MM.1S (cell line): ENCODE data around the gene NEURL3.
"Not testable (repeated sequence)": the region's sequence is repeated elsewhere in the genome, so short reads cannot be mapped to it uniquely, and the experiment has no call there.

Experiments
- DNase-seq: peaks from one replicate; pipeline ENCODE4 v3.0.0-alpha.2; 2015
- H2AFZ ChIP-seq: fragments of 300-600 bp; sonication (generic); 2 replicates; pipeline ENCODE4 v1.6.0; 2016; ENCODE audit warnings: antibody characterized with exemption, low read length
- H3F3A ChIP-seq: fragments of 300-600 bp; sonication (generic); 2 replicates; pipeline ENCODE4 v1.6.1; 2016; ENCODE audit warnings: mild to moderate bottlenecking, antibody characterized with exemption, low read length, moderate library complexity, mixed read lengths; ENCODE audit not compliant: insufficient read depth
- H3K27ac ChIP-seq: fragments of 300-600 bp; sonication (generic); 2 replicates; pipeline ENCODE4 v1.5.1; 2016; ENCODE audit warnings: mild to moderate bottlenecking, low read length
- H3K27me3 ChIP-seq: fragments of 300-600 bp; sonication (generic); replicated peaks from 2 replicates; pipeline ENCODE4 v1.6.0; 2016; ENCODE audit warnings: low read length; ENCODE audit not compliant: insufficient read depth
- H3K36me3 ChIP-seq: fragments of 300-600 bp; sonication (generic); replicated peaks from 2 replicates; pipeline ENCODE4 v1.6.1; 2016; ENCODE audit warnings: mild to moderate bottlenecking, low read length, mixed read lengths; ENCODE audit not compliant: insufficient read depth
- H3K4me1 ChIP-seq: fragments of 300-600 bp; sonication (generic); 2 replicates; pipeline ENCODE4 v1.6.1; 2016; ENCODE audit warnings: low read length, mixed read lengths
- H3K4me2 ChIP-seq: fragments of 300-600 bp; sonication (generic); 2 replicates; pipeline ENCODE4 v1.6.0; 2016; ENCODE audit warnings: low read depth, low read length
- H3K4me3 ChIP-seq: fragments of 300-600 bp; sonication (generic); 2 replicates; pipeline ENCODE4 v1.5.1; 2016; ENCODE audit warnings: low read length, mixed read lengths
- H3K79me2 ChIP-seq: fragments of 300-600 bp; sonication (generic); 2 replicates; pipeline ENCODE4 v1.6.1; 2016; ENCODE audit warnings: mixed run types, low read length, mixed read lengths
- H3K9ac ChIP-seq: fragments of 300-600 bp; sonication (generic); 2 replicates; pipeline ENCODE4 v1.6.1; 2016; ENCODE audit warnings: low read length, mixed read lengths
- H3K9me2 ChIP-seq: fragments of 300-600 bp; sonication (generic); replicated peaks from 2 replicates; pipeline ENCODE4 v1.6.1; 2016; ENCODE audit warnings: mild to moderate bottlenecking, low read length, mixed read lengths; ENCODE audit not compliant: insufficient read depth
- H3K9me3 ChIP-seq: fragments of 300-600 bp; sonication (generic); replicated peaks from 2 replicates; pipeline ENCODE4 v1.6.1; 2016; ENCODE audit warnings: mild to moderate bottlenecking, low read length, mixed read lengths; ENCODE audit not compliant: insufficient read depth
- H4K20me1 ChIP-seq: fragments of 300-600 bp; sonication (generic); 2 replicates; pipeline ENCODE4 v1.6.1; 2016; ENCODE audit warnings: mild to moderate bottlenecking, low read length, moderate library complexity, mixed read lengths; ENCODE audit not compliant: insufficient read depth
- CTCF ChIP-seq: fragments of 300-600 bp; sonication (generic); IDR thresholded peaks from 2 replicates; pipeline ENCODE4 v1.5.1; 2016; ENCODE audit warnings: antibody characterized with exemption, low read length, mixed read lengths
- EZH2 ChIP-seq: fragments of 300-600 bp; sonication (generic); optimal IDR thresholded peaks from 2 replicates; pipeline ENCODE3; 2017; ENCODE audit warnings: low read depth, mild to moderate bottlenecking, antibody characterized with exemption, low read length, mixed read lengths
- EZH2phosphoT487 ChIP-seq: fragments of 300-600 bp; sonication (generic); IDR thresholded peaks from 2 replicates; pipeline ENCODE4 v1.6.1; 2018; ENCODE audit warnings: antibody characterized with exemption, low read length

The NEURL3 gene

GRCh38 chr2:96499061-96499960 lies 5.8 kb downstream of the NEURL3 start:
- DNase-seq: no peak
- Histone ChIP-seq H3K27me3 (no peaks in the 10 kb centered on the region), H3K4me2 (no peak overlapping the region), H4K20me1 (no peaks in the 10 kb centered on the region), H3K4me1 (peaks cover 12% of the 10 kb centered on the region), H2AFZ (no peak overlapping the region), H3K4me3 (no peak overlapping the region), H3F3A (no peaks in the 10 kb centered on the region), H3K9me2 (no peaks in the 10 kb centered on the region), H3K79me2 (no peaks in the 10 kb centered on the region), H3K27ac (no peak overlapping the region), H3K36me3 (no peaks in the 10 kb centered on the region), H3K9ac (no peak overlapping the region), H3K9me3 (no peaks in the 10 kb centered on the region)
- TF ChIP-seq EZH2 (no peak), EZH2phosphoT487 (no peak), CTCF (no peak)

GRCh38 chr2:96498611-96499010 lies 6.5 kb downstream of the NEURL3 start:
- not testable (repeated sequence) for H3K79me2 ChIP-seq, DNase-seq, H2AFZ ChIP-seq, H3K27me3 ChIP-seq, H3K27ac ChIP-seq, H3K4me2 ChIP-seq, H3K4me3 ChIP-seq, H3K36me3 ChIP-seq, H4K20me1 ChIP-seq, H3F3A ChIP-seq, H3K9me3 ChIP-seq, H3K9me2 ChIP-seq, H3K9ac ChIP-seq
- H3K4me1 ChIP-seq: peaks cover 12% of the 10 kb centered on the region

- Histone ChIP-seq H3K27me3 (no peaks in the 10 kb centered on the region), H3K9ac (no peak overlapping the region), H3K4me3 (no peak overlapping the region), H3K27ac (no peak overlapping the region), H4K20me1 (no peaks in the 10 kb centered on the region), H3F3A (no peaks in the 10 kb centered on the region), H3K4me1 (peaks cover 12% of the 10 kb centered on the region), H3K4me2 (no peak overlapping the region), H3K9me3 (no peaks in the 10 kb centered on the region), H2AFZ (no peak overlapping the region), H3K36me3 (no peaks in the 10 kb centered on the region), H3K79me2 (no peaks in the 10 kb centered on the region), H3K9me2 (no peaks in the 10 kb centered on the region)
- DNase-seq: no peak
- TF ChIP-seq EZH2: no peak
- no peak for TF ChIP-seq EZH2phosphoT487
- TF ChIP-seq CTCF: no peak
These were observed 7.1 kb downstream of the NEURL3 start for GRCh38 chr2:96498021-96498431.

DNA sequence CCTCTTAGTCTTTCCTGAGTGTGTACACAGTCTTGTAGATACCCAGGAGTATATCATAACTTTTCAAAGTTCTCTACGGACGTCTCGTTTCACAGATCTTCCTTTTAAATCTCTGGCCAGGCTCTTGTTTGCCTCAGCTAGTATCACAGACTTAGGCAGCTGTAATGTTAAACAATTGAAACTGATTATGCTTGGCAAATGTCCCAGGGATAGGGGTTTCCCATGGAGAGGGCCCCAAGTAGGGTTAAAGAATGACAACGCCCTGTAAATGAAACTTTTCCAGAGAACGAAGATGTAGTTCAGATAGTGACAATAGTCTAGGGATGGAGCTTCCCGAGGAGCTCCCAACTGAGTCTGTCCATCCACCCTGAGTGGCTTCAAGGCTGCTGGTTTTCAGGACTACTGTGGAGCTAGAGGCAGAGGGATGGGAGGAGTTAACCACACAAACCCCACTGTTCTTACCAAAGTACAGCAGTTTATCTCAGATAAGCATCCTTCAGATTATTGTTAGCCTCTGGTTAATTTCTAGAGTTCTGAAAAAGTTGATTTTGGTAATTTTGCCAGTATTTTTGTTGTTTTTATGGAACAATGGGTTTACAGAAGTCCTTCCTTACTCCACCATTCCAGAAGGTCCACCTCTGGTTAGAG lies 9.1 kb downstream of the NEURL3 start:
- no peaks in the 10 kb centered on the region for H3K27me3 ChIP-seq
- H3K4me1 ChIP-seq: no peaks in the 10 kb centered on the region
- DNase-seq: no peak
- H3K4me2 ChIP-seq: no peak overlapping the region
- no peaks in the 10 kb centered on the region for H3K9me2 ChIP-seq
- no peaks in the 10 kb centered on the region for H4K20me1 ChIP-seq
- H3K4me3 ChIP-seq: no peak overlapping the region
- H2AFZ ChIP-seq: no peak overlapping the region
- TF ChIP-seq CTCF (no peak), EZH2 (no peak)
- no peaks in the 10 kb centered on the region for H3K79me2 ChIP-seq
- no peak overlapping the region for H3K27ac ChIP-seq
- H3F3A ChIP-seq: no peaks in the 10 kb centered on the region
- no peaks in the 10 kb centered on the region for H3K9me3 ChIP-seq
- H3K36me3 ChIP-seq: no peaks in the 10 kb centered on the region
- H3K9ac ChIP-seq: no peak overlapping the region
